Tibial nerve (tissue), 4 donors: ENCODE data around the gene TAF5L. TPM values are rescaled to one million over a fixed set of nuclear protein-coding genes. Genes with fewer than 3 reads are reported as not detected.
A peak's percentile ranks its signal among the peaks of the same experiment; 100 is the strongest.

Experiments
- DNase-seq, 2 donors: peaks; one replicate each; pipeline ENCODE4 v3.0.0-alpha.2; 2019; ENCODE audit warnings: low spot score in 2 of 2
- H3K27ac ChIP-seq, 4 donors: fragments of 200-600 bp; sonication (generic) in 3 of 4; one replicate each; pipeline ENCODE4 v1.5.1; 2017 to 2019; ENCODE audit warnings: mild to moderate bottlenecking in 1 of 4
- H3K27me3 ChIP-seq, 2 donors: fragments of 200-600 bp; sonication (generic) in 1 of 2; one replicate each; pipeline versions ENCODE4 v1.5.1 to v1.6.0; 2017 to 2019
- H3K36me3 ChIP-seq, 3 donors: fragments of 200-600 bp; sonication (generic); one replicate each; pipeline ENCODE4 v1.5.1; 2018 to 2019
- H3K4me1 ChIP-seq, 4 donors: fragments of 200-600 bp; sonication (generic) in 3 of 4; one replicate each; pipeline ENCODE4 v1.5.1; 2017 to 2019
- H3K4me3 ChIP-seq, 4 donors: fragments of 200-600 bp; sonication (generic) in 3 of 4; one replicate each; pipeline ENCODE4 v1.5.1; 2017 to 2019; ENCODE audit warnings: mild to moderate bottlenecking in 1 of 4, moderate library complexity in 1 of 4
- H3K9me3 ChIP-seq, 4 donors: fragments of 200-600 bp; sonication (generic) in 3 of 4; one replicate each; pipeline ENCODE4 v1.5.1; 2017 to 2019
- EP300 ChIP-seq, 2 donors: sonication (generic); formaldehyde crosslinking; IDR thresholded peaks; one replicate each; pipeline ENCODE4 v1.6.1; 2017; ENCODE audit warnings: antibody characterized with exemption in 2 of 2, mild to moderate bottlenecking in 1 of 2
- POLR2A ChIP-seq, 2 donors: fragments of 450-650 bp; IDR thresholded peaks; one replicate each; pipeline ENCODE4 v1.6.1; 2017; ENCODE audit warnings: antibody characterized with exemption in 2 of 2, mild to moderate bottlenecking in 2 of 2, moderate library complexity in 2 of 2
- WGBS, 2 donors: methylation state at CpG; one replicate each; pipeline ENCODE4 v1.1.5; 2018; 5-methylcytosine and 5-hydroxymethylcytosine counted together
- total RNA-seq, 4 donors: library from RNA; depleted of rRNA; stranded (reverse); fragments of >200 nt; gene quantifications; one replicate each; pipeline ENCODE4 v1.1.0, GENCODE V29; 2016
- TF ChIP-seq, protein P1 (sequence below), 5 experiments: fragments of 200-600 bp in 3 of 5; fragments of 450-650 bp in 2 of 5; sonication (generic) in 3 of 5; IDR thresholded peaks; one replicate each; pipeline ENCODE4 v1.5.1; 2016 to 2019; ENCODE audit warnings: antibody characterized with exemption in 5 of 5, mild to moderate bottlenecking in 3 of 5, moderate library complexity in 2 of 5

TAF5L gene
- total RNA-seq, 4 donors from 2014 or later: 7.1 to 18.6 (median 8.6) TPM

GRCh38 chr1:229558460-229559335, 67.2 kb downstream of the TAF5L start, which contains the start of gene ABCB10:
ABCB10 (minus strand) TSS chr1:229558707; CDS start chr1:229558652, 55 bp downstream.
- 0% methylated on average over 11 to 75 of the region's 109 CpGs for WGBS, 2 donors

GRCh38 chr1:229557913-229558414, 68.0 kb downstream of the TAF5L start:
- Histone ChIP-seq H3K4me3 (peak overlapping the region; percentile 60 to 91 (median 78)), H3K27ac (peak overlapping the region; percentile 78 to 91 (median 88)), H3K9me3 (no peaks in the 10 kb centered on the region), H3K27me3 (no peaks in the 10 kb centered on the region), H3K36me3 (no peaks in the 10 kb centered on the region), H3K4me1 (peaks cover 5 to 45% (median 14%) of the 10 kb centered on the region in 4 donors)
- WGBS, 2 donors: 0 to 1% methylated on average over 37 to 45 of the region's 59 CpGs
- no peak for DNase-seq
- TF ChIP-seq, protein P1, sequence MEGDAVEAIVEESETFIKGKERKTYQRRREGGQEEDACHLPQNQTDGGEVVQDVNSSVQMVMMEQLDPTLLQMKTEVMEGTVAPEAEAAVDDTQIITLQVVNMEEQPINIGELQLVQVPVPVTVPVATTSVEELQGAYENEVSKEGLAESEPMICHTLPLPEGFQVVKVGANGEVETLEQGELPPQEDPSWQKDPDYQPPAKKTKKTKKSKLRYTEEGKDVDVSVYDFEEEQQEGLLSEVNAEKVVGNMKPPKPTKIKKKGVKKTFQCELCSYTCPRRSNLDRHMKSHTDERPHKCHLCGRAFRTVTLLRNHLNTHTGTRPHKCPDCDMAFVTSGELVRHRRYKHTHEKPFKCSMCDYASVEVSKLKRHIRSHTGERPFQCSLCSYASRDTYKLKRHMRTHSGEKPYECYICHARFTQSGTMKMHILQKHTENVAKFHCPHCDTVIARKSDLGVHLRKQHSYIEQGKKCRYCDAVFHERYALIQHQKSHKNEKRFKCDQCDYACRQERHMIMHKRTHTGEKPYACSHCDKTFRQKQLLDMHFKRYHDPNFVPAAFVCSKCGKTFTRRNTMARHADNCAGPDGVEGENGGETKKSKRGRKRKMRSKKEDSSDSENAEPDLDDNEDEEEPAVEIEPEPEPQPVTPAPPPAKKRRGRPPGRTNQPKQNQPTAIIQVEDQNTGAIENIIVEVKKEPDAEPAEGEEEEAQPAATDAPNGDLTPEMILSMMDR (IDR thresholded peaks at IDR 0.05): peak in 1 of 5 experiments; percentile 9
- no peak for TF ChIP-seq POLR2A (IDR thresholded peaks at IDR 0.05)

More at GRCh38 chr1:229558460-229559335, 67.2 kb downstream of the TAF5L start, which contains the start of gene ABCB10:
- peaks cover 5 to 45% (median 14%) of the 10 kb centered on the region in 4 donors for H3K4me1 ChIP-seq
- no peaks in the 10 kb centered on the region for H3K36me3 ChIP-seq
- peak; percentile 87 to 88 for DNase-seq
- H3K9me3 ChIP-seq: no peaks in the 10 kb centered on the region
- H3K27ac ChIP-seq: peak within 1 kb of the TSS; percentile 78 to 91 (median 88)
- H3K27me3 ChIP-seq: no peaks in the 10 kb centered on the region
- H3K4me3 ChIP-seq: peak within 1 kb of the TSS; percentile 62 to 91 (median 78)
- TF ChIP-seq EP300 (IDR thresholded peaks at IDR 0.05): peak; percentile 77 to 87
- peak; percentile 37 to 54 for TF ChIP-seq POLR2A (IDR thresholded peaks at IDR 0.05)
- TF ChIP-seq, protein P1 (IDR thresholded peaks at IDR 0.05): peak; percentile 67 to 95 (median 94)

DNA sequence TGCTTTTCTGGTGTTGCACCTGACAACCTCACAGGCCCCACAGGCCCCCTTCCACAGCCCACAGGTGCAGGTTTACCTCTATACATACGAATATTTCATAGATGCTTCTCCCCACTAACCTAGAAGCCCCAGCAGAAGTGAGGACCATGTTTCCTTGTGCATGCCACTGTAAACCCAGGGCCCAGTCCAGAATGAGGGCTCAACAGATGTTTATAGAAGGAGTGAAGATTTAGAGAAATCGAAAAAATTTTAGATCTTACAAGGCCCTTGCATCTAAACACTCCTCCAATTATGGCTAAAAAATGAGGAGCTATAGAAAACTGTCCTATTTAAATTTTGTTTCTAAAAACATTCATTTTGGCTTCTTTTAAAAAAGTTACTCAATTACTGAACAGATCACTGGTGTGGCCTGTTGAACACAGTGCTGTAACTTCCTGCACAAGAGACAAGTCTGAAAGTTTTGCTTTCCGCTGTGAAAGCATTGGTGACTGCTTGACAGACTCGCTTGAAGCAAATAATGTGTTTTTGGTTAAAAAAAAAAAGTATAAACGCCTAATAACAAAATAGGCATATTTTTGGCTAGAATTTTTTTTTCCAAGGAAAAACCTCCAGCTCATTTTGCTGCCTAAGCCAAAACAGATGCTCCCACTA, 68.6 kb downstream of the TAF5L start:
- WGBS, 2 donors: 33 to 36% methylated on average over 5 of the region's 5 CpGs
- H3K9me3 ChIP-seq: no peaks in the 10 kb centered on the region
- no peaks in the 10 kb centered on the region for H3K36me3 ChIP-seq
- peaks cover 5 to 49% (median 14%) of the 10 kb centered on the region in 4 donors for H3K4me1 ChIP-seq
- DNase-seq: no peak
- TF ChIP-seq EP300 (IDR thresholded peaks at IDR 0.05) (no peak), POLR2A (IDR thresholded peaks at IDR 0.05) (no peak)
- TF ChIP-seq, protein P1 (IDR thresholded peaks at IDR 0.05): no peak
- peak overlapping the region; percentile 78 to 91 (median 86) for H3K27ac ChIP-seq
- H3K4me3 ChIP-seq: peak overlapping the region; percentile 60 to 91 (median 78)
- no peaks in the 10 kb centered on the region for H3K27me3 ChIP-seq

DNA sequence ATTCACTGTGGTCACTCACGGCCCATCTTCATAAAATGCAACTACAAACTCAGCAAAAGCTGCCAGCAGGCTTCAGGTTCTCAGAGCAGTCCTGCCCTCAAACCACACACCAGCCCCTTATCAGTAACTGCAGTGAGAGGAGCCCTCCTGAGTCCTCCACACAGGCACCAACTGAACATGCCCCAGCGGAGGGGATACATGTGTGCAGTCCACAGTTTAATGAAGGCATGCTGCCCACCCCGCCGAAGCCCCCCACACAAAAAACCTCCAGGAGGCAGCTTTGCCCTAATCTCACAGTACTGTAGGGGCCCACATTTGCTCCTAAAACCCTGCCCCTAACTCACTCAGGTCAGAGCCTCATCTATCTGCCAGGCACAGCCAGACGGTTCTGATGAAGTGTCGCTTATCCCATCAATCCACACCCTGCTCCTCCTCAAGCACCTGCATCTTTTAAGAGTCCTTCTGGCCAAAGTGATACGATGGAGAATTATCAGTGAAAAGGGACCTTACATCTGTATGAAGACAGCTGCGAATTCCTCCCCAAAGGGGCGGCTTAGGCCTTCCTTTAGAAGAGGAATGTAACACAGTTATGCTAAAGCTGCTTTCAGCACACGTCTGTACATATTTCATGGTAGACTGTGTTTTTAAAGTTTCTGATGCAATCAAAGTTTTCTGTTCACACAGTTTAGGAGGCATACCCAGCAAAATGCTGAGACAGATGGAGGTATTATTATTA, 70.9 kb downstream of the TAF5L start:
- Histone ChIP-seq H3K36me3 (no peaks in the 10 kb centered on the region), H3K4me1 (peaks cover 5 to 62% (median 14%) of the 10 kb centered on the region in 4 donors), H3K27me3 (no peaks in the 10 kb centered on the region), H3K9me3 (no peaks in the 10 kb centered on the region), H3K27ac (no peak overlapping the region), H3K4me3 (no peak overlapping the region)
- DNase-seq: no peak
- TF ChIP-seq EP300 (IDR thresholded peaks at IDR 0.05) (no peak), POLR2A (IDR thresholded peaks at IDR 0.05) (no peak)
- TF ChIP-seq, protein P1 (IDR thresholded peaks at IDR 0.05): no peak
- WGBS, 2 donors: 73 to 77% methylated on average over 10 of the region's 10 CpGs
